ENCODE results near the gene PRR33.

The PRR33 gene

GRCh38 chr11:1854132-1854948 lies 37.4 kb downstream of the PRR33 start:
- H3K27me3 ChIP-seq (ENCODE audit: control insufficient read depth in 1 of 2, insufficient read depth in 1 of 2, low read length in 2 of 2), result peaks cover 0 to 21% of the 10 kb centered on the region in 2 experiments
- no peaks in the 10 kb centered on the region for H3K9me3 ChIP-seq (ENCODE audit: control insufficient read depth, low read length)
- H3K4me3 ChIP-seq (ENCODE audit: insufficient read depth in 1 of 2, low read depth in 1 of 2, low read length in 2 of 2), result peak overlapping the region in 1 of 2 experiments; percentile 10
- H2BK120ac ChIP-seq (ENCODE audit: low read depth, low read length), result no peak overlapping the region
- WGBS, result 88% methylated on average over 26 of the region's 27 CpGs
- H3K4me1 ChIP-seq (ENCODE audit: control insufficient read depth, insufficient read depth, low read depth, low read length), result peaks cover 16% of the 10 kb centered on the region
- H2BK12ac ChIP-seq (ENCODE audit: low read length in 2 of 2), result no peak overlapping the region
- H2BK15ac ChIP-seq (ENCODE audit: low read depth, poor library complexity, severe bottlenecking), result no peak overlapping the region
- H4K8ac ChIP-seq (ENCODE audit: low read length), result no peak overlapping the region
- H3K23ac ChIP-seq (ENCODE audit: low read length in 2 of 2), result no peak overlapping the region
- H3K36me3 ChIP-seq (ENCODE audit: control insufficient read depth in 1 of 2, insufficient read depth in 2 of 2, low read depth in 1 of 2, low read length in 2 of 2), result no peaks in the 10 kb centered on the region
- no peak for DNase-seq
- H2AK5ac ChIP-seq (ENCODE audit: low read length, severe bottlenecking), result no peak overlapping the region
- no peaks in the 10 kb centered on the region for H3K79me1 ChIP-seq (replicated peaks; ENCODE audit: low read length, poor library complexity, severe bottlenecking)
- H3K9ac ChIP-seq (ENCODE audit: low read length), result no peak overlapping the region
- no peak overlapping the region for H4K91ac ChIP-seq (ENCODE audit: low read length)
- no peak overlapping the region for H3K14ac ChIP-seq (ENCODE audit: low read length in 2 of 2)
- H3K4ac ChIP-seq (ENCODE audit: low read depth in 1 of 2, low read length in 2 of 2), result no peak overlapping the region
- no peak overlapping the region for H3K27ac ChIP-seq (ENCODE audit: low read length, poor library complexity, severe bottlenecking)
- H3K18ac ChIP-seq (ENCODE audit: low read depth in 1 of 2, low read length in 2 of 2), result no peak overlapping the region
- no peak overlapping the region for H3K4me2 ChIP-seq (ENCODE audit: low read length, poor library complexity, severe bottlenecking)
- no peak overlapping the region for H2BK5ac ChIP-seq (ENCODE audit: low read depth, low read length, poor library complexity, severe bottlenecking)
- H2AFZ ChIP-seq (ENCODE audit: low read depth, low read length), result no peak overlapping the region

GRCh38 chr11:1853376-1854131 lies 38.1 kb downstream of the PRR33 start:
- no peak overlapping the region for H3K4me2 ChIP-seq (ENCODE audit: low read length, poor library complexity, severe bottlenecking)
- H2BK120ac ChIP-seq (ENCODE audit: low read depth, low read length), result no peak overlapping the region
- no peak overlapping the region for H4K8ac ChIP-seq (ENCODE audit: low read length)
- H3K27me3 ChIP-seq (ENCODE audit: control insufficient read depth in 1 of 2, insufficient read depth in 1 of 2, low read length in 2 of 2), result peaks cover 5 to 21% of the 10 kb centered on the region in 2 experiments
- no peak overlapping the region for H2AK5ac ChIP-seq (ENCODE audit: low read length, severe bottlenecking)
- 91% methylated on average over 19 of the region's 19 CpGs for WGBS
- H3K14ac ChIP-seq (ENCODE audit: low read length in 2 of 2), result no peak overlapping the region
- H3K4me1 ChIP-seq (ENCODE audit: control insufficient read depth, insufficient read depth, low read depth, low read length), result peaks cover 16% of the 10 kb centered on the region
- peak overlapping the region; percentile 12 for H4K91ac ChIP-seq (ENCODE audit: low read length)
- H3K27ac ChIP-seq (ENCODE audit: low read length, poor library complexity, severe bottlenecking), result no peak overlapping the region
- no peak overlapping the region for H3K4me3 ChIP-seq (ENCODE audit: insufficient read depth in 1 of 2, low read depth in 1 of 2, low read length in 2 of 2)
- no peaks in the 10 kb centered on the region for H3K79me1 ChIP-seq (replicated peaks; ENCODE audit: low read length, poor library complexity, severe bottlenecking)
- H3K18ac ChIP-seq (ENCODE audit: low read depth in 1 of 2, low read length in 2 of 2), result no peak overlapping the region
- no peak for DNase-seq
- no peak overlapping the region for H2BK15ac ChIP-seq (ENCODE audit: low read depth, poor library complexity, severe bottlenecking)
- H3K9me3 ChIP-seq (ENCODE audit: control insufficient read depth, low read length), result no peaks in the 10 kb centered on the region
- no peaks in the 10 kb centered on the region for H3K36me3 ChIP-seq (ENCODE audit: control insufficient read depth in 1 of 2, insufficient read depth in 2 of 2, low read depth in 1 of 2, low read length in 2 of 2)
- no peak overlapping the region for H2BK5ac ChIP-seq (ENCODE audit: low read depth, low read length, poor library complexity, severe bottlenecking)
- no peak overlapping the region for H2BK12ac ChIP-seq (ENCODE audit: low read length in 2 of 2)
- H3K4ac ChIP-seq (ENCODE audit: low read depth in 1 of 2, low read length in 2 of 2), result no peak overlapping the region
- no peak overlapping the region for H2AFZ ChIP-seq (ENCODE audit: low read depth, low read length)
- no peak overlapping the region for H3K23ac ChIP-seq (ENCODE audit: low read length in 2 of 2)
- no peak overlapping the region for H3K9ac ChIP-seq (ENCODE audit: low read length)

GRCh38 chr11:1852877-1853276 lies 38.8 kb downstream of the PRR33 start, which contains the start of gene LSP1:
TSS of gene LSP1 (plus strand) at chr11:1853084. CDS start at chr11:1853145, 61 bp downstream.
- H2BK12ac ChIP-seq (ENCODE audit: low read length in 2 of 2), result no peak within 1 kb of the TSS
- no peak within 1 kb of the TSS for H2BK15ac ChIP-seq (ENCODE audit: low read depth, poor library complexity, severe bottlenecking)
- H2AK5ac ChIP-seq (ENCODE audit: low read length, severe bottlenecking), result no peak within 1 kb of the TSS
- no peaks in the 10 kb centered on the region for H3K9me3 ChIP-seq (ENCODE audit: control insufficient read depth, low read length)
- H3K27me3 ChIP-seq (ENCODE audit: control insufficient read depth in 1 of 2, insufficient read depth in 1 of 2, low read length in 2 of 2), result peaks cover 5 to 21% of the 10 kb centered on the region in 2 experiments
- H3K36me3 ChIP-seq (ENCODE audit: control insufficient read depth in 1 of 2, insufficient read depth in 2 of 2, low read depth in 1 of 2, low read length in 2 of 2), result no peaks in the 10 kb centered on the region
- H3K18ac ChIP-seq (ENCODE audit: low read depth in 1 of 2, low read length in 2 of 2), result no peak within 1 kb of the TSS
- peak within 1 kb of the TSS; percentile 12 for H4K91ac ChIP-seq (ENCODE audit: low read length)
- no peak within 1 kb of the TSS for H3K27ac ChIP-seq (ENCODE audit: low read length, poor library complexity, severe bottlenecking)
- H3K14ac ChIP-seq (ENCODE audit: low read length in 2 of 2), result no peak within 1 kb of the TSS
- no peak for DNase-seq
- H3K4me3 ChIP-seq (ENCODE audit: insufficient read depth in 1 of 2, low read depth in 1 of 2, low read length in 2 of 2), result peak within 1 kb of the TSS in 1 of 2 experiments; percentile 1
- 89% methylated on average over 17 of the region's 18 CpGs for WGBS
- no peak within 1 kb of the TSS for H2AFZ ChIP-seq (ENCODE audit: low read depth, low read length)
- H3K79me1 ChIP-seq (replicated peaks; ENCODE audit: low read length, poor library complexity, severe bottlenecking), result no peaks in the 10 kb centered on the region
- H2BK5ac ChIP-seq (ENCODE audit: low read depth, low read length, poor library complexity, severe bottlenecking), result no peak within 1 kb of the TSS
- no peak within 1 kb of the TSS for H3K9ac ChIP-seq (ENCODE audit: low read length)
- no peak within 1 kb of the TSS for H2BK120ac ChIP-seq (ENCODE audit: low read depth, low read length)
- H3K4ac ChIP-seq (ENCODE audit: low read depth in 1 of 2, low read length in 2 of 2), result no peak within 1 kb of the TSS
- H3K4me1 ChIP-seq (ENCODE audit: control insufficient read depth, insufficient read depth, low read depth, low read length), result peaks cover 18% of the 10 kb centered on the region
- no peak within 1 kb of the TSS for H3K4me2 ChIP-seq (ENCODE audit: low read length, poor library complexity, severe bottlenecking)
- H4K8ac ChIP-seq (ENCODE audit: low read length), result no peak within 1 kb of the TSS
- no peak within 1 kb of the TSS for H3K23ac ChIP-seq (ENCODE audit: low read length in 2 of 2)

GRCh38 chr11:1852271-1852876 lies 39.3 kb downstream of the PRR33 start:
- Histone ChIP-seq H4K8ac (ENCODE audit: low read length) (no peak overlapping the region), H3K4me1 (ENCODE audit: control insufficient read depth, insufficient read depth, low read depth, low read length) (peaks cover 18% of the 10 kb centered on the region), H2BK5ac (ENCODE audit: low read depth, low read length, poor library complexity, severe bottlenecking) (no peak overlapping the region), H2BK15ac (ENCODE audit: low read depth, poor library complexity, severe bottlenecking) (no peak overlapping the region), H3K9me3 (ENCODE audit: control insufficient read depth, low read length) (no peaks in the 10 kb centered on the region), H3K4ac (ENCODE audit: low read depth in 1 of 2, low read length in 2 of 2) (no peak overlapping the region), H2AK5ac (ENCODE audit: low read length, severe bottlenecking) (no peak overlapping the region), H3K14ac (ENCODE audit: low read length in 2 of 2) (no peak overlapping the region), H3K9ac (ENCODE audit: low read length) (no peak overlapping the region), H4K91ac (ENCODE audit: low read length) (no peak overlapping the region), H2AFZ (ENCODE audit: low read depth, low read length) (no peak overlapping the region), H3K4me3 (ENCODE audit: insufficient read depth in 1 of 2, low read depth in 1 of 2, low read length in 2 of 2) (peak overlapping the region in 1 of 2 experiments; percentile 1), H3K79me1 (replicated peaks; ENCODE audit: low read length, poor library complexity, severe bottlenecking) (no peaks in the 10 kb centered on the region), H3K27ac (ENCODE audit: low read length, poor library complexity, severe bottlenecking) (no peak overlapping the region), H3K18ac (ENCODE audit: low read depth in 1 of 2, low read length in 2 of 2) (no peak overlapping the region), H3K23ac (ENCODE audit: low read length in 2 of 2) (no peak overlapping the region), H3K4me2 (ENCODE audit: low read length, poor library complexity, severe bottlenecking) (no peak overlapping the region), H2BK120ac (ENCODE audit: low read depth, low read length) (no peak overlapping the region), H3K27me3 (ENCODE audit: control insufficient read depth in 1 of 2, insufficient read depth in 1 of 2, low read length in 2 of 2) (peaks cover 5 to 21% of the 10 kb centered on the region in 2 experiments), H3K36me3 (ENCODE audit: control insufficient read depth in 1 of 2, insufficient read depth in 2 of 2, low read depth in 1 of 2, low read length in 2 of 2) (no peaks in the 10 kb centered on the region), H2BK12ac (ENCODE audit: low read length in 2 of 2) (no peak overlapping the region)
- no peak for DNase-seq
- 87% methylated on average over 21 of the region's 25 CpGs for WGBS

Data from mesenchymal stem cell (in vitro differentiated cells and primary cell).